IPS DF 4.7 (cell line): ENCODE data around the gene SAMD8.
"Not testable (repeated sequence)": the region's sequence is repeated elsewhere in the genome, so short reads cannot be mapped to it uniquely, and the experiment has no call there.

ENCODE experiments used
- DNase-seq: peaks from one replicate; pipeline ENCODE4 v3.0.0-alpha.2; 2013; ENCODE audit warnings: low spot score; ENCODE audit errors: extremely low read depth

The SAMD8 gene

DNA sequence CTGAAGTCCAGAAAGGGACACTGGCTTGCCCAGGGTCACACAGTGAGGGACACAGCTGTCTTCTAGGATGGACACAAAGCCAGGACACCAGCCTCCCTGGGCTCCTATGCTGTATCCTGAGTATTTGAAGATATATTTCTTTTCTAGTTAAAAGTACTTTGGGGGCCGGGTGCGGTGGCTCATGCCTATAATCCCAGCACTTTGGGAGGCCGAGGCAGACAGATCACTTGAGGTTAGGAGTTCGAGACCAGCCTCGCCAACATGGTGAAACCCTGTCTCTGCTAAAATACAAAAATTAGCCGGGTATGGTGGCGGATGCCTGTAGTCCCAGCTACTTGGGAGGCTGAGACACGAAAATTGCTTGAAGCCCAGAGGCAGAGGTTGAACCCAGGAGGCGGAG, 4.6 kb upstream of the SAMD8 start:
- DNase-seq: not testable (repeated sequence)

- no peak for DNase-seq
Measured at GRCh38 chr10:75107756-75108683, 3.4 kb upstream of the SAMD8 start.

GRCh38 chr10:75108684-75109458, 2.6 kb upstream of the SAMD8 start:
- no peak for DNase-seq

DNA sequence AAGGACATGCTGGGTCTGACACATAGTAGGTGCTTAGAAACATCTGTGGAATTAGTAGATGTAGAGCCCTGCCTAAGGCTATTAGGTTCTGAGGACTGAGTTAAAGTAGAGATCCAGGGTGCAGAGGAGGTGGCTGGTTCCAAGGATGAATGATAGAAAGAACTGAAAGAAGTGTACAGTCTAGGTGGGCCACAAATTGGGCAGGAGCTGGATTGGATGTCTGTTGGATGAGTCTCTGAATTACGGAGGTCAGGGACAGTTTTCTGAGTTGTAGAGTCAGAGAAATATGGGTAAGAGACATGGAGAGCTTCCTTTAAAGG, 2.0 kb upstream of the SAMD8 start:
- no peak for DNase-seq

DNA sequence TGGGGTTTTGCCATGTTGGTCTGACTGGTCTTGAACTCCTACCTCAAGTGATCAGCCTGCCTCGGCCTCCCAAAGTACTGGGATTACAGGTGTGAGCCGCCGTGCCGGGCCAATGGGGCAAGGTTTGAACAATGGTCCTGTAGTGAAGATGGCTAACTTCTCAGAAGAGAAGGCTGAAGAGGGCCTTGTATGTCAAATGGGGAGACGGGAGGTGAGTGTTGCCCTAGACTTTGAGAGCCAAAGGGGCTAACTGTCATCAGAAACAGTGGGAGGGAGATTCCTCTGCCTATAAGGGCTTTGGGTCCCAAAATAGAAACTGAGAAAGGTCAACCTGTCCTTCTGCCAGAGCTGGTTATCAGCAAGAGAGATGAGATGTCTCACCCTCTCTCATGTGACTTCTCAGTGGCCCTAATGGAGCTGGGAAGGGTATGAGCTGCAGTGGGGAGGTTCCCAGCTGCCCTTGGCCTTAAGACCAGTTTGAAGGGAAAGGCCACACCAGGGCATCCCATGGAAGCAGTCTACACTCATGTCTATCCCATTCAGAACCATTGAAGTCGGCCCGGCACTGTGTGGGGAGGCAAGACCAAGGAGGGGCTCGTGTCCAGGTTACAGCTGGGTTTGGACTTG, 1.3 kb upstream of the SAMD8 start:
- no peak for DNase-seq

GRCh38 chr10:75111907-75112679, 637 bp downstream of the SAMD8 start:
- DNase-seq: no peak

DNA sequence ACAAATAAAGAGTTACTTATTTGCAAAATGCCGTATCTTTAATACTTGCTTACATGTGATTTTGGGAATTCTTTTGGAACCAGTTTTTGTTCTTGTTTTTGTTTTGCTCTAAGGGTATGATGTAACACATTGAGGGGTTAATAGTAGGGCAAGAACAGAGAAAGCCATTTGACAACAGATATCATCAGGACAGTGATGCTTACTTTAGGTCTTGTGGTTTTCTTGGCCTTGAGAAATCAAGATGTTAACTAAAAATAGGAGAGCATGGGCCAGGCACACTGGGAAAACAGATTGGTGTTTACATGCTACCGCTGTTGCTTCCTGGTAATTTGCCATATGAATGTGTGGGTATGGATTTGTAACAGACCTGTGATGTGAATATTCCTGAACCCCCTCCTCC, 3.7 kb downstream of the SAMD8 start:
- no peak for DNase-seq

DNA sequence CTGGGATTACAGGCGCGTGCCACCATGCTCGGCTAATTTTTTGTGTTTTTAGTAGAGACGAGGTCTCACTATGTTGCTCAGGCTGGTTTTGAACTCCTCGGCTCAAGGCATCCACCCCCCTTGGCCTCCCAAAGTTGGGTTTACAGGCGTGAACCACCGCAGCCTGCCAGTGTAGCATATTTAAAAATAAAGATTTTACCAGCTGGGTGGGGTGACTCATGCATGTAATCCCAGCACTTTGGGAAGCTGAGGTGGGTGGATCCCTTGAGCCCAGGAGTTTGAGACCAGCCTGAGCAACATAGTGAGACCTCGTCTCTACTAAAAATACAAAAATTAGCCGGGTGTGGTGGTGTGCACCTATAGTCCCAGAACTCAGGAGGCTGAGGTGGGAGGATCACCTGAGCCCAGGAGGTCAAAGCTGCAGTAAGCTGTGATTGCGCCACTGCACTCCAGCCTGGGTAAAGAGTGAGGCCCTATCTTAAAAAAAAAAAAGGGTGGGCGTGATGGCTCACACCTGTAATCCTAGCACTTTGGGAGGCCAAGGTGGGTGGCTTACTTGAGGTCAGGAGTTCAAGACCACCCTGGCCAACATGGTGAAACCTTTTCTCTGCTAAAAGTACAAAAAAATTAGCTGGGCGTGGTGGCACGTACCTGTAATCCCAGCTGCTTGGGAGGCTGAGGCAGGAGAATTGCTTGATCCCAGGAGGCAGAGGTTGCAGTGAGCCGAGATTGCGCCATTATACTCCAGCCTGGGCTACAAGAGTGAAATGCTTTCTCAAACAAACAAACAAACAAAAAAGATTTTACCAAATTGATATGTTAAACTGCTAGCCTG, 5.7 kb downstream of the SAMD8 start:
- DNase-seq: not testable (repeated sequence)

DNA sequence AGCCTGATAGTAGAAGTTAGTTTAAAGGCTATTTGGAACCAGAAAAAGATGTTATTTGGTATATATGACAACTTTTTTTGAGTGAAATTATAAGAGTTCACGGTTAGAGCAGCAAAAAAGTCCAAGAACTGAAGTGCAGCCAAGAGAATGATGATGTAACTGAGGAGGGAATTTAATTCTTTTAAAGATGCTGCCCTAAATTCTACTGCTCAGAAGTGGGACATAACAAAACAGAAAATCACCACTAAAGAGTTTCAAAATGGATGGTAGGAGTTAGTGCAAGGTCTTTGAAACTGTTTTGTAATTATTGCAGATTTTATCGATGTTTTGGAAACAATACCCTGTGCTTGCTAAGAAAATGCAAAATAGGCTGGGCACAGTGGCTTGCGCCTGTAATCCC, 6.5 kb downstream of the SAMD8 start:
- no peak for DNase-seq

DNA sequence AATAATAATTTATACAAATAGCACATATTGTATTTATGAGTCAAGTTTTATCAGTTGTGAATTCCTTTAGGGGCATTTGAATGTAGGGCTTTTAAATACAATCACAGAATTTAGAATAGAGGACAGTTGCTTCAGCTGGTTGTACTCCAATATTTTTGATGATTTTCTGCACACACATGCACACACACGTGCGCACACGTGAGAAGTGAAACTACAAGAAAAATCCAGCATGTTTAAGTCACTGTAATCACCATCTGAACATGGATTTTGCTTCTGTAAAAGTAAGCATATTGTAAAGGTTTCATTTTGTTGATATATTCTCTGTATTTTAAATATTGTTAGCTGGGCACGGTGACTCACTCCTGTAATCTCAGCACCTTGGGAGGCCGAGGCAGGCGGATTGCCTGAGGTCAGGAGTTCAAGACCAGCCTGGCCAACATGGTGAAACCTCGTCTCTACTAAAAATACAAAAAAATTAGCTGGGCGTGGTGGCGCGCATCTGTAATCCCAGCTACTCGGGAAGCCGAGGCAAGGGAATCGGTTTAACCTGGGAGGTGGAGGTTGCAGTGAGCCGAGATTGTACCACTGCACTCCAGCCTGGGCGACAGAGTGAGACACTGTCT, 8.1 kb downstream of the SAMD8 start:
- DNase-seq: not testable (repeated sequence)

DNA sequence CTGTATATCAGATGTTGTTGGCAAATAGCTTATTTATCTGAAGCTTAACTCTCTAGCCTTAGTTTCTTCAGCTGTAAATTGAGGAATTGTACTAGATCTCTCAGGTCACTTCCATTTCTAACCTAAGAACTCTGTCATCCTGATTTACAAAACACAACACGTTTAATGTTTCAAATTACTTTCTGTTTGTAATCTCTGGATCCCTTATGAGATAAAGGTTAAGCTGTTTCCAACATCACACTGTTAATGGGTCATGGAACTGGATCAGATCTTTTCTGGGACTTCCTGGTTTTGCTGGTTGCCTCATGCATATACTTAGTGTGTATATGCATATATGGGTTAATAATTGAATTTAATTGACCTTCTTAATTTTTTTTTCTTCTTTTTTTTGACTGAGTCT, 9.9 kb downstream of the SAMD8 start:
- no peak for DNase-seq

DNA sequence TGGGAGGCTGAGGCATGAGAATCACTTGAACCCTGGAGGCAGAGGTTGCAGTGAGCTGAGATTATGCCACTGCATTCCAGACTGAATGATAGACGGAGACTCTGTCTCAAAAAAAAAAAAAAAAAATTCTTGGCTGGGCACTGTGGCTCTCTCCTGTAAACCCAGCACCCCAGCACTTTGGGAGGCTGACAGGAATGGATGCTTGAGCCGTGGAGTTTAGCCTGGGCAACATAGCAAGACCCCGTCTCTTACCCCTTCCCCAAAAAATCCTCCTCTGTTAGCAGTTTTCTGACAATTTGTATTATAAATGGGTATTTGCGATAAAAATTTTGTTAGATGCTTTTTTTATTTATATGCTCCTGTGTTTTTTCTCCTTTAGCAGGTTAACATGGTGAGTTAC, 11.0 kb downstream of the SAMD8 start:
- DNase-seq: no peak

DNA sequence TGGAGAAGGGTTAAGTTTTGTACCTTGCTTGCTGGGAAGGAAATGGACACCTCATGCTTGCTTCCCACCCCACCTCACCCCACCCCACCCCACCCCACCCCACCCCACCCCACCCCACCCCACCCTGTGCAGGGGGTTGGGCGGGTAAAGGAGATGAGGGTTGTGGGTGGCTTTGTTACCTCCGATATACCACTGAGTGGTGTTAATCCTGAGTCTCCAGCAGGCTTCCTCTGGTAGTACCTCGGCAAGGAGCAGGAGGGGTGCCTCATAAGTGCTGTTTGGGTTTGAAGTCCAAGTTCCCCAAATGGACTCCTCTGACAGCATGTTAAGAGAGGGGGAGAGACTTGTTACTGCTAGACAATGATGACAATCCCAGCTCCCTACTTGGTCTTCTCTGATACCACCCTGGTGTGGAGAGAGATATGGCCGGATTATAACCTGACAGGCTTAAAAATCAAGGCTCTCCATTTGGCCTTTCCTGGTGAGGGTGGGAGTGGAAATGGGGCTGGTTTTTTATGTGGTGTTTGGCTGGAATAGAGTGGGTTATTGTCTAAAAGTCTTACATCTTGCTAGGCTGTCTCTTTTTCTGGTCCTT, 11.7 kb downstream of the SAMD8 start:
- no peak for DNase-seq

DNA sequence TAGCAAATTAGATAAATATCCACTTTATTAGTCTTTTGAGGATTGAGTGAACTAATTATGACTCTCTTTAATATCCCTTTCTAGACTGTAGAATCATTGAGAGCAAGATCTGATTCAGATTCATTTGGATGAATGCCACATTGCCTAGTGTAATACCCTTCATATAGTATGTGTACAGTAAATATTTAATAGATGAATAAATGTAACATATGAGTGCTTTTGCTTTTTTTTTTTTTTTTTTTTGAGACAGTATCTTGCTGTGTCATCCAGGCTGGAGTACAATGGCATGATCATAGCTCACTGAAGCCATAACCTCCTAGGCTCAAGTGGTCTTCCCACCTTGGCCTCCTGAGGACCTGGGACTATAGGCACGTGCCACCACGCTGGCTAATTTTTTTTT, 14.8 kb downstream of the SAMD8 start:
- DNase-seq: no peak

- no peak for DNase-seq
Measured at GRCh38 chr10:75127471-75127870, 16.0 kb downstream of the SAMD8 start.

DNA sequence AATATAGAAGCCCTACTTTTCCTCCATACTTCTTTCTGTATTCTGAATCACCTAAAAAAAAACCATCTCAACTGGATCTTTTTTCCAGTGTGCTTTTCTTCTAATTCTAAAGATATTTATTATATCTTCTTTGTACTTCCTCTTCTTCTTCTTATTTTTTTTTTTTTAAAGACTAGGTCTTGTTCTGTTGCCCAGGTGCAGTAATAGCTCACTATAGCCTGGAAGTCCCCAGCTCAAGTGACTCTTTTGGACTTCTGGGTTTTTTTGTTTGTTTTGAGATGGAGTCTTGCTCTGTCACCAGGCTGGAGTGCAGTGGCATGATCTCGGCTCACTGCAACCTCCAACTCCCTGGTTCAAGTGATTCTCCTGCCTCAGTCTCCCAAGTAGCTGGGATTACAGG, 17.5 kb downstream of the SAMD8 start:
- DNase-seq: not testable (repeated sequence)

DNA sequence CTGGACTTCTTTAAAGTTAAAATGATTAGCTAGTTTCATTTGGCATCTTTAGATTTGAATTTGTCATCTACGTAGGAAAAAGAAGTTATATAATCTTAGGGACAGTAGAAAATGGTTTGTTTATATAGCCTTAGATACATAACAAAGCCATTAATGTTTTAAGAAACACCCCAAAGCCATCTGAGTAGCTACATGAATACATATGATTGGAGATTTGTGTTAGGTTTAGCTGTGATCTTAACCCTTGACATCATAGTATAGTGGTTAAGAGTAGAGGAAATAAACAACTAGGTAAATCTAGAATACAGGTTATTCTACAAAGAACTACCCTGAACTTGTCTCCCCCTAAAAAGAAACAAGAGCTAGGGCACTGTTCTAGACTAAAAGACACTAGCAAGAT, 18.1 kb downstream of the SAMD8 start:
- DNase-seq: no peak

- not testable (repeated sequence) for DNase-seq
Measured at GRCh38 chr10:75133701-75134100, 22.2 kb downstream of the SAMD8 start.

DNA sequence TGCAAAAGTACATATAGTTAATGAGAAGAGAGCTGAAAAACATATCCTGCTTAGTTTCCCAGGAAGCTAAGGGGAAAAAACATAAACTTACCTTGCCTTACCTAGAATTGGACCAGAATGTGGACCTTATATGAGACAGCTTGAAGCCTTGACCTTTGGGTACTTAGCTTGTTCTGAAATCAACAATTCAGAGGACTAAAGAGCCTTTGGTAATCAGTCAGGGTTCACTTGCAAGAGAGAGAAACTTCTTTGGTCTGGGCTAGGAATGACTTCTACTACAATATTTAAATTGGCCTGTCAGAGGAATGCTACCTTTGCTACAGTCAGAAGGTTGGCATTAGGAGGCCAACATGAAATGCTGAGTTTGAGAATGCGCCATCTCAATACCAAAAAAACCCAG, 24.9 kb downstream of the SAMD8 start:
- no peak for DNase-seq
